AG09319 (cell line): ENCODE results near the gene CMTM8.
A peak's percentile ranks its signal among the peaks of the same experiment; 100 is the strongest.
"Not testable (repeated sequence)": the region's sequence is repeated elsewhere in the genome, so short reads cannot be mapped to it uniquely, and the experiment has no call there.

Source experiments
- DNase-seq: peaks from one replicate; pipeline ENCODE4 v3.0.0-alpha.2; 2010; ENCODE audit warnings: low read depth; ENCODE audit errors: extremely low read depth
- TF ChIP-seq, protein P1 (sequence below): IDR thresholded peaks from 2 replicates; pipeline ENCODE4 v1.5.1; 2011; ENCODE audit warnings: low read depth, mild to moderate bottlenecking, inconsistent platforms, low read length, moderate library complexity

Gene CMTM8

GRCh38 chr3:32387512-32387911 is 149.0 kb downstream of the CMTM8 start:
- TF ChIP-seq, protein P1, sequence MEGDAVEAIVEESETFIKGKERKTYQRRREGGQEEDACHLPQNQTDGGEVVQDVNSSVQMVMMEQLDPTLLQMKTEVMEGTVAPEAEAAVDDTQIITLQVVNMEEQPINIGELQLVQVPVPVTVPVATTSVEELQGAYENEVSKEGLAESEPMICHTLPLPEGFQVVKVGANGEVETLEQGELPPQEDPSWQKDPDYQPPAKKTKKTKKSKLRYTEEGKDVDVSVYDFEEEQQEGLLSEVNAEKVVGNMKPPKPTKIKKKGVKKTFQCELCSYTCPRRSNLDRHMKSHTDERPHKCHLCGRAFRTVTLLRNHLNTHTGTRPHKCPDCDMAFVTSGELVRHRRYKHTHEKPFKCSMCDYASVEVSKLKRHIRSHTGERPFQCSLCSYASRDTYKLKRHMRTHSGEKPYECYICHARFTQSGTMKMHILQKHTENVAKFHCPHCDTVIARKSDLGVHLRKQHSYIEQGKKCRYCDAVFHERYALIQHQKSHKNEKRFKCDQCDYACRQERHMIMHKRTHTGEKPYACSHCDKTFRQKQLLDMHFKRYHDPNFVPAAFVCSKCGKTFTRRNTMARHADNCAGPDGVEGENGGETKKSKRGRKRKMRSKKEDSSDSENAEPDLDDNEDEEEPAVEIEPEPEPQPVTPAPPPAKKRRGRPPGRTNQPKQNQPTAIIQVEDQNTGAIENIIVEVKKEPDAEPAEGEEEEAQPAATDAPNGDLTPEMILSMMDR: no peak
- no peak for DNase-seq

GRCh38 chr3:32389577-32389976 is 151.1 kb downstream of the CMTM8 start:
- DNase-seq: not testable (repeated sequence)

DNA sequence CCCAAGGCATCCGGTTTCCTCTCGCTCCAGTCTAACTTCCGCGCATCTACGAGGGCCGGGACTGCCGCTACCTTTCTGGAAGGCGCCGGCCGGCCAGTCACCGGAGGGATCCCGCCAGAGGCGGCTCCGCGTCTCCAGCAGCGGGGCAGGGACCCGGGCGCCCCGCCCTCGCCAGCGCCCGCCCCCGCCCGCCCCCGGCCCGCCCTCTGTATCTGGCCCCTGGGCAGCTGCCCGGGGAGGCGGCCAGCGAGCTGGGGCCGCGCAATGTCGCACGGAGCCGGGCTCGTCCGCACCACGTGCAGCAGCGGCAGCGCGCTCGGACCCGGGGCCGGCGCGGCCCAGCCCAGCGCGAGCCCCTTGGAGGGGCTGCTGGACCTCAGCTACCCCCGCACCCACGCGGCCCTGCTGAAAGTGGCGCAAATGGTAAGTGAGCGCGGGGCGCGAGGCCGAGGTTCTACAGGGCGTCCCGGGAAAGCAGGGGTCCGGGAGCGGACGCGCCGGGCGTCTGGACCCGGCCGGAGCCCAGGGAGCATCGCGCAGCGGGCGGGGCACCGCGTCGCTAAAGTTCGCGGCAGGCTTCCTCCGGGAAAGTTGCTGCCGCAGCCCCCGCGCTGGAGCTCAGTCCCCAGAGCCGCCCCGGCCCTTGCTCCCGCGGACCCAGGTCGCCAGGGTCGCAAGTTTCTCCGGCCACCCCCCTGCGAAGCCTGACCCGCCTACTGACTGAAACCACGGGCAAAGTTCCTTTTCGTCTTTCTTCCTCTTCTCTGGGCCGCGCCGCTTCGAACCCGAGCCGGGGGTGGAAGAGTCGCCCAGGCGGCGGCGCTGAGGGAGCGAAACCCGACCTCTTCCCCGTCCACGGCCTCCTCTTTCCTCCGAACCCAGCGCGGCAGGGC is 153.4 kb downstream of the CMTM8 start, which contains the start of gene CMTM7:
TSS of gene CMTM7 (plus strand) at position 211 of the 893 bp plus-strand sequence. CDS start at position 265, 54 bp downstream.
- TF ChIP-seq, protein P1: peak; percentile 0
- DNase-seq: no peak

DNA sequence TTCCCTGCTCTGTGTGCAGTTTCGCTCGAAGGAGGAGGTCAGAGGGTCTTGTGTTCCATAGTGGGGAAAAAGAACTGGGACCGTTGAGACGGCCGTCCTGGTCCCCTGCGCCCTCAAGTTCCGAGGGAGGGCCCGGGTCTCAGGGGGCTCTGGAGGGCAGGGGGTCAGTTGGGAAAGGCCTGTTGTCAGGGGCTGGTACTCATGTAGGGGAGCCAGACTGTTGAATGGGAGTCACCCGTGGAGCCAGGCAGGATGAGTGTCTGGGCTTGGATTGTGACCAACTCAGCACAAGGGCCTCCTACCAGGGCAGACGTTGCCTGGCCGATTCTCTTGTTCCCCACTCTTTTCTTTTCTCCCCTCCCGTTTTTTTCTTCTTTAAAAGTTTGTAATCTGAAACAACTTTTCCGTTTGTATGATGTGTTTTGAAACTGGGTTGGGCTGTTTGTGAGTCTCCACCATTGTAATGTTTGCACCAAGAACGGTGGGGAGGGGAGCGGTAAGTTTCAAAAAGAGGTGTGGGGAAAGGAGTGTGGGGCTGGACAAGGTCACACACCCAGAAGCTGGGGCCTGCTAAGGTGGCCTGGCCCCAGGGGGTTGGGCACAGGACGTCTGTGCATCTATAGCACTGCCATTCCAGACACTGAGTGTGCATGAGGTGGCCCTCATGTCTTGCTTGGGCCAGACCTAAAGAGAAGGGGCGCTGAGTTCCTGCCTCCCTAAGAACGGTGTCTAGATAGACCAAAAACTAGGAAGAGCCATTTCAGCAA is 154.2 kb downstream of the CMTM8 start:
- TF ChIP-seq, protein P1: no peak
- no peak for DNase-seq

GRCh38 chr3:32395496-32395895 is 157.0 kb downstream of the CMTM8 start:
- TF ChIP-seq, protein P1: no peak
- no peak for DNase-seq

GRCh38 chr3:32397941-32398340 is 159.5 kb downstream of the CMTM8 start:
- no peak for DNase-seq
- TF ChIP-seq, protein P1: no peak

GRCh38 chr3:32398531-32398930 is 160.1 kb downstream of the CMTM8 start:
- TF ChIP-seq, protein P1: no peak
- no peak for DNase-seq
